ENCODE measurements around the gene EDEM2. TPM values are rescaled to one million over a fixed set of nuclear protein-coding genes. Genes with fewer than 3 reads are reported as not detected.
"Not testable (repeated sequence)": the region's sequence is repeated elsewhere in the genome, so short reads cannot be mapped to it uniquely, and the experiment has no call there.

EDEM2 gene, protein sequence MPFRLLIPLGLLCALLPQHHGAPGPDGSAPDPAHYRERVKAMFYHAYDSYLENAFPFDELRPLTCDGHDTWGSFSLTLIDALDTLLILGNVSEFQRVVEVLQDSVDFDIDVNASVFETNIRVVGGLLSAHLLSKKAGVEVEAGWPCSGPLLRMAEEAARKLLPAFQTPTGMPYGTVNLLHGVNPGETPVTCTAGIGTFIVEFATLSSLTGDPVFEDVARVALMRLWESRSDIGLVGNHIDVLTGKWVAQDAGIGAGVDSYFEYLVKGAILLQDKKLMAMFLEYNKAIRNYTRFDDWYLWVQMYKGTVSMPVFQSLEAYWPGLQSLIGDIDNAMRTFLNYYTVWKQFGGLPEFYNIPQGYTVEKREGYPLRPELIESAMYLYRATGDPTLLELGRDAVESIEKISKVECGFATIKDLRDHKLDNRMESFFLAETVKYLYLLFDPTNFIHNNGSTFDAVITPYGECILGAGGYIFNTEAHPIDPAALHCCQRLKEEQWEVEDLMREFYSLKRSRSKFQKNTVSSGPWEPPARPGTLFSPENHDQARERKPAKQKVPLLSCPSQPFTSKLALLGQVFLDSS
- 22.7 and 25.9 TPM in 2 replicates for total RNA-seq (2014; rRNA removed; shearing (Covaris generic))

DNA sequence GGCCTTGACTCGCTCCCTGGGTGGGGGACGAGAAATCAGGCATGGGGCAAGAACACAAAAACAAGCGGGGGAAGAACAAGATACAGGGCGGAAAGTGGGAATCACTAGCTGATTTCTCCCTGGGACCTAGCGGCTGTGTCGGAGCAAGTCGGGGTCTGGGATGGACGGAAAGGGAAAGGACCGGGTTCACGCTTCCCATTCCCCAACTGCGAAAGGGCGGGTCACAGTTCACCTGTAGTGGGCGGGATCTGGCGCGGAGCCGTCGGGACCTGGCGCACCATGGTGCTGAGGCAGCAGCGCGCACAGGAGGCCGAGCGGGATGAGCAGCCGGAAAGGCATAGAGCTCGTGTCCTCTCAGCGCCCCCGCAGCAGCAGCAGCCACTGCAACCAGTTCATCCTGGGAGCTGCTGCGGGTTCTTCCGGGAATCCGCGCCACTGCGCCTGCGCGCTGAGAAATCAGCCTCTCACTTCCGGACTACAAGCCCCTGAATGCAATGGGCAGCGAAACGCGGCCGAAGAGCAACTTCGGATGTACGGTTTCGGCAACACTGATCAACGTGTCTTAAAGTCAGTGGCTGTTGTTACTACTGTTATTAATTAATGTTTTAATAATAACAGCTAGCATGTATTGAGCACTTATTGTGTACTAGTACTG is at the start of gene EDEM2:
Gene EDEM2, minus strand, starts transcription at position 417 of the 655 bp plus-strand sequence. Its CDS starts 78 bp downstream, at position 339.
- DNase-seq (ENCODE audit: low read depth): peak; percentile 97

DNA sequence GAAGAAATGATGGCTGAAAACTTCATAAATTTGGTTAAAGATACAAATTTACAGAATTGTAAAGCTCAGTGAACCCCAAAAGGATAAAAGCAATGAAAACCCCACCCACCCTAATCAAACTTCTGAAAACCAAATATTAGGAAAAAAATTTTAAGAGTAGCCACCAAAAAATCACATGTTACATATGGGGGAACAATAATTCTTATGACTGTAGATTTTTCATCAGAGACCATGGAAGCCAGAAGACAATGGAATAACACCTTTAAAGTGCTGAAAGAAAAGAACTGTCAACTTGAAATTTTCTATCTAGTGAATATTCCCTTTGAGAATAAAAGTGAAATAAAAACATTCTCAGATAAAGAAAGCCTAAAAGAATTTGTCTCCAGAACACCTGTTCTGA is 49.2 kb upstream of the EDEM2 start:
- DNase-seq (ENCODE audit: low read depth): no peak

DNA sequence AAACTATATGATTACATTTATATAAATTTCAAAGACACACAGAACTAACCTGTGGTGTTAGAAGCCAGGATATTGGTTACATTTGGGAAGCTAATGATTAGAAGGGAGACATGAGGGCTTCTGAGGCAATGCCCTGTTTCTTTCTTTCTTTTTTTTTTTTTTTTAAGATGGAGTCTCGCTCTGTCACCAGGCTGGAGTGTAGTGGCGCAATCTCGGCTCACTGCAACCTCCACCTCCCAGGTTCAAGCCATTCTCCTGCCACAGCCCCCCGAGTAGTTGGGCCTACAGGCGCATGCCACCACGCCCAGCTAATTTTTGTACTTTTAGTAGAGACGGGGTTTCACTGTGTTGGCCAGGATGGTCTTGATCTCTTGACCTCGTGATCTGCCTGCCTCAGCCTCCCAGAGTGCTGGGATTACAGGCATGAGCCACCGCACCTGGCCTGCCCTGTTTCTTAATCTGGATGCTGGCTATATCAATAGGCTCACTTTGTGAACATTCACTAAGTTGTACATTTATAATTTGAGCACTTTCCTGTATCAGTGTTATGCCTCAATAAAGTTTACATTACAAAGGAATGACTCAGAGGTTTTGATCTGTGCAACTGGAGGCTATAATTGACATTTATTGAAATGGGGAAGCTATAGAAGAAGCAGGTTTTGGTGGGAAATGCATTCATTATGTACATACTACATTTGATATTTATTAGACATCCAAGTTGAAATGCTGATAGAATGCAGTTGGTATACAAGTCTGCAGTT is 46.1 kb upstream of the EDEM2 start:
- not testable (repeated sequence) for DNase-seq (ENCODE audit: low read depth)

- no peak for DNase-seq (ENCODE audit: low read depth)
These were observed 45.2 kb upstream of the EDEM2 start for GRCh38 chr20:35192118-35192872.

DNA sequence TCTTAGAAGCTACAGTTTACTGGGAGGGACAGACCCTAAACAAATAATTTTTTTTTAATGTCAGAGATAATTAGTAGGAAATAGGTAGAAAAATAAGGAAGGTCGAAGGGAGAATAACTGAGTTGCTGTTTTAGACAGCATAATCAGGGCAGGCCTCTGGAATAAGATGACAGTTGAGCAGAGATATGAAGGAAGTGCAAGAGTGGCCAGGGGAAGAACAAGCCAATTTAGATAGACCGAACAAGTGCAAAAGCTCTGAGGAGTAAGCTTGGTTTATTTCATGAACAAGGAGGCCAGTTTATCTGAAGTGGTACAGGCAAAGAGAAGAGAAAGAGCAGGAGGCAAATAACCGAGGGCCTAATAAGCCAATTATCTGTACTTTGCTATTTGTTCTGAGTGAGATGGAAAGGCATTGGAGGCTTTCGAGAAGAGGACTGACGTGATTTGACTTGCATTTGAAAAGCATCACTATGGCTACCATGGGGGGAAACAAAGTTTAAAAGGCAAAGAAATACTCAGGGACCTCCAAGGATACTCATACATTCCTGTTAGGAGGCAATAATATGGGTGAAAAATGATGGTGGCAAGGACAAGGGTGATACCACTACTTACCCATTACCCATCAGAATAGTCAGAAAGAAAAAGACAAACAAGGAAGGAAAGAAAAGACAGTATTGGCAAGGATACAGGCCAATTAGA is 44.4 kb upstream of the EDEM2 start:
- no peak for DNase-seq (ENCODE audit: low read depth)

DNA sequence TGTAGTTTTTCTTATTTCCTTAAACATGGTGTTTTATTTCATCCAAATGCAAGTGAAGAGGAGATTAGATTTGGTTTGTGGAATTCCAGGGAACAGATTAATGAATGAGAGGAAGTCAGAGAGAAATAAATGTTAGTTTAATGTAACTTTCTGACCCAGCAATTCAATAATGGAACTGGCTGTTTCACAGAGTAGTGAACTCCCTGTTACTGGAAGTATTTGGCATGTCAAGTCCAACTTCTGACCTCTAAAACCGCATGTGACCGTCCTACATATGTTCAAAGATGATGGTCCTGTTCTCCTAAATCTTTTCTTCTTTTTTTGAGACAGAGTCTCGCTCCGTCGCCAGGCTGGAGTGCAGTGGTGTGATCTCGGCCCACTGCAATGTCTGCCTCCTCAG is 43.4 kb upstream of the EDEM2 start:
- no peak for DNase-seq (ENCODE audit: low read depth)

GRCh38 chr20:35189223-35189622 is 42.1 kb upstream of the EDEM2 start:
- not testable (repeated sequence) for DNase-seq (ENCODE audit: low read depth)

GRCh38 chr20:35187584-35188190 is 40.6 kb upstream of the EDEM2 start:
- DNase-seq (ENCODE audit: low read depth): no peak

DNA sequence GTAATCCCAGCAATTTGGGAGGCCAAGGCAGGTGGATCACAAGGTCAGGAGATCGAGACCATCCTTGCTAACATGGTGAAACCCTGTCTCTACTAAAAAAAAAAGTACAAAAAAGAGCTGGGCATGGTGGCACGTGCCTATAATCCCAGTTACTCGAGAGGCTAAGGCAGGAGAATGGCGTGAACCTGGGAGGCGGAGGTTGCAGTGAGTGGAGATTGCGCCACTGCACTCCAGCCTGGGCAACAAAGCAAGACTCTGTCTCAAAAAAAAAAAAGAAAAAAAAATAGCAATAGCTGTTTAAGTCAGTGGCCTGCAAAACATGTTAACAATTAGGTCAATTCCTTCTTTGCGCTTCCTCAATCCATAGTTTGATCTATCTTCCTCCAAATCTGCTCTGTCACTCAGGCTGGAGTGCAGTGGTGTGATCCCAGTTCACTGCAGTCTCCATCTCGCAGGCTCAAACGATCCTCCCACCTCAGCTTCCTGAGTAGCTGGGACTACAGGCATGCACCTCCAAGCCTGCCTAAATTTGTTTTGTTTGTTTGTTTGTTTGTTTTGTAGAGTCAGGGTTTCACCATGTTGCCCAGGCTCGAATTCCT is 39.7 kb upstream of the EDEM2 start:
- not testable (repeated sequence) for DNase-seq (ENCODE audit: low read depth)

DNA sequence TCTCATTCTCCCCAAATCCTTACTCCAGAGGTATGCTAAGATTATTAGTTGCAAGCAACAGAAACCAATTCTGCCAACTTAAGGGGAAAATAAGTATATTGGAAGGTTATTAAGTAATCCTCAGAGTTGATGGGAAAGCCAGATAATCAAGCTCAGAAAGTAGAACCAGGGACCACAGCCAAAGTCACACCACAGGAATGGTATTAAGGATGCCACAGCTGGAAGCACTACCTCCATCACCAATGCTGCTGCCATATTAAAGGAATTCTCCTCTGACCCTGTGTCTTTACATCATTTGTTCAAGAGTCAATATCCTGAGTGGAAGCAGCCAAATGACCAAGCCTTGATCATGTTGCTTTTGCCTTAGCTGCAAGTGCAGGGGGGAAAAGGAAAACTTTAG is 34.6 kb upstream of the EDEM2 start:
- DNase-seq (ENCODE audit: low read depth): no peak

- DNase-seq (ENCODE audit: low read depth): no peak
These were observed 33.1 kb upstream of the EDEM2 start for GRCh38 chr20:35180266-35180665.

DNA sequence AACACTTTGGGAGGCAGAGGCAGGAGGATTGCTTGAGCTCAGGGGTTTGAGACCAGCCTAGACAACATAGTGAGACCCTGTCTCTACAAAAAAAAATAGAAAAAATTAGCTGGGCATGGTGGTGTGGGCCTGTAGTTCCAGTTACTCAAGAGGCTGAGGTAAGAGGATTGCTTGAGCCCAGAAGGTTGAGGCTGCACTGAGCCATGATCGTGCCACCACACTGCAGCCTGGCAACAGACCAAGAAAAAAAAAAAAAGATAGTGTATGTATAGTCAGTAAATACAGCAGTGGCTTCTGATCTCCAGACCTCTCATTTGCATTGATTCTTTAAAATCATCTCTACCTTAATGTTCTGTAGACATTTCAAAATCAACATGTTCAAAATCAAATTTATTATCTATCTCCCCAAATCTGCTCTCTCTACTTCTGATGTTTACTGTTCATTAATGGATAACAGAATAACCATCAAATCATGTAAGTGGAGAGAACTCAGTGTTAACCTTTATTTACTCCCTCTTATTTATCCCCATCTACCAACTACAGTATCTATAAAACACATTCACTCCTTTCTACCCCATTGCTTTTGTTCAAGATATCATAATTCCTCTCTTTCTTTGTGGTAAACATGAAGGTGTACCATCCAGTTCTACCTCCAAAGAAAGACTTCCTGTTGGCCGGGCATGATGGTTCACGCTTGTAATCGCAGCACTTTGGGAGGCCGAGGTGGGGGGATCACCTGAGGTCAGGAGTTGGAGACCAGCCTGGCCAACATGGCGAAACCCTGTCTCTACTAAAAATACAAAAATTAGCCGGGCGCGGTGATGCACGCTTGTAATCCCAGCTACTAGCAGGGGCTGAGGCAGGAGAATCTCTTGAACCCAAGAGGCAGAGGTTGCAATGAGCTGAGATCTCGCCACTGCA is 32.4 kb upstream of the EDEM2 start:
- DNase-seq (ENCODE audit: low read depth): no peak

- DNase-seq (ENCODE audit: low read depth): no peak
These were observed 29.0 kb upstream of the EDEM2 start for GRCh38 chr20:35176132-35176531.

DNA sequence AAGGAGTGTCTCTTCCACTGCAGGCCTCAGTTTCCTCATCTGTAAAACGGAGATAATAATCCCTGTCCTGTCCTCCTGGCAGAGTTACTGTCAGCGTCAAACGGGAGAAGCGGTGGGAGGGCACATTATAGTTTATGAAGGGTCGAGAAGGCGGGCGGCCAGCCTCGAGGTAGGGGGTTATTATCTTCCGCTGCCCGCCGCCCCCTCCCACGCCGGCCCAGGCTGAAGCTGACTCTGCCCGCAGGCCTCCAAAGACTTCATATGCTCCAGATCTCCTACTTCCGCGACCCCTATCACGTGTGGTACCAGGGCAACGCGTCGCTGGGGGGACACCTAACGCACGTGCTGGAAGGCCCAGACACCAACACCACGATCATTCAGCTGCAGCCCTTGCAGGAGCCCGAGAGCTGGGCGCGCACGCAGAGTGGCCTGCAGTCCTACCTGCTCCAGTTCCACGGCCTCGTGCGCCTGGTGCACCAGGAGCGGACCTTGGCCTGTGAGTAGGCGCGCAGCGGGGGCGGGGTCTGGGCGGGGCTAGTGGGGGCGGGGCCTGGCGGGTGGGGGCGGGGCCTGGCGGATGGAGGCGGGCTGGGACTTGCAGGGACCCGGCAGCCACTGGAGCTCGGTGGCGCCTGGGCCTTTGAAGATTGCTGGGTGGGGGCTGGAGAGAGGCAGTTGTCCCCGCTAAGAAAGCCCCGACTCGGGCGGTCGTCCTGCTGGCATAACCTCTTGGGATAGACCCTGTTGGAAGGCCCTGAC is 27.5 kb upstream of the EDEM2 start:
- DNase-seq (ENCODE audit: low read depth): no peak

DNA sequence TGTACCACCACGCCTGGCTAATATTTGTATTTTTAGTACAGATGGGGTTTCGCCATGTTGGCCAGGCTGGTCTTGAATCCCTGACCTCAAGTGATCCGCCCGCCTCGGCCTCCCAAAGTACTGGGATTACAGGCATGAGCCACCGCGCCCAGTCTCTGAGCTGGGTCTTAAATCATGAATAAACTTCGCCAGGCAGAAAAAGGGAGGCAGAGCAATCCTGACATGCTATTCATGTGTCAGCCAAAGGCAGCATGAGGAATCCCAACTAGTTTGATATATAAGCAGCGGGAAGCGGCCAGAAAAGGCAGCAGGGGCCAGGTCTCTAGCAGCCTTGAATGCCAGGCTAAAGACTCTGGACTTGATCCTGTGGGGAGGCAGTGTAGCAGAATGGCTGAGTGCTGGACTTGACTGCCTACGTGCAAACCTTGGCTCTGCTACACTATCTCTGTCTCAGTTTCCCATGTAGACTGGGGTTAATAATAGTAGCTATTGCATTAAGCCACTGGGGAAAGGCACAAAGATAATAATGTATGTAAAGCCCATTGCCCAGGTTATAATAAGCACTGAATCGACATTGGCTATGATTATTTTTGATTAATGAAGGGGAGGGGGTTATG is 26.5 kb upstream of the EDEM2 start:
- no peak for DNase-seq (ENCODE audit: low read depth)

- DNase-seq (ENCODE audit: low read depth): no peak
These were observed 25.3 kb upstream of the EDEM2 start for GRCh38 chr20:35172434-35172806.

- DNase-seq (ENCODE audit: low read depth): peak; percentile 97
These were observed 24.8 kb upstream of the EDEM2 start, which contains the start of gene PROCR for GRCh38 chr20:35171753-35172433. PROCR (plus strand) TSS chr20:35172072; CDS start chr20:35172155, 83 bp downstream.

All from Daoy (cell line).